K562 (cell line): ENCODE results near the gene CEP89. TPM values are rescaled to one million over a fixed set of nuclear protein-coding genes. Genes with fewer than 3 reads are reported as not detected.
A peak's percentile ranks its signal among the peaks of the same experiment; 100 is the strongest.

ENCODE experiments used
- BACH1 ChIP-seq: fragments of 200-800 bp; sonication (Bioruptor generic); IDR thresholded peaks from 2 replicates; pipeline ENCODE4 v1.6.1; 2016; ENCODE audit warnings: missing genetic modification characterization, missing compliant biosample characterization
- BDP1 ChIP-seq: IDR thresholded peaks from 3 replicates; pipeline ENCODE4 v1.6.1; 2011; ENCODE audit not compliant: insufficient read length, insufficient read depth
- BRF1 ChIP-seq: IDR thresholded peaks from 3 replicates; pipeline ENCODE4 v1.6.1; 2011; ENCODE audit warnings: borderline replicate concordance, mild to moderate bottlenecking; ENCODE audit not compliant: insufficient read length; ENCODE audit errors: extremely low read depth
- CCAR2 ChIP-seq: fragments of 200-400 bp; formaldehyde crosslinking; IDR thresholded peaks from 2 replicates; pipeline ENCODE4 v1.6.1; 2017; ENCODE audit warnings: mild to moderate bottlenecking, low read depth, low read length
- DPF2 ChIP-seq: fragments of 450-650 bp; IDR thresholded peaks from 2 replicates; pipeline ENCODE4 v1.6.1; 2016
- E4F1 ChIP-seq: fragments of 250-450 bp; sonication (Bioruptor Pico); IDR thresholded peaks from 2 replicates; pipeline ENCODE4 v1.5.0; 2021; ENCODE audit warnings: mild to moderate bottlenecking, borderline replicate concordance
- ELF4 ChIP-seq: fragments of 450-650 bp; formaldehyde crosslinking; IDR thresholded peaks from 2 replicates; pipeline ENCODE4 v1.4.0; 2022; ENCODE audit warnings: missing genetic modification characterization
- FUS ChIP-seq: fragments of 200-400 bp; formaldehyde crosslinking; optimal IDR thresholded peaks from 2 replicates; pipeline ENCODE3; 2017; ENCODE audit warnings: low read depth, low read length
- HDAC6 ChIP-seq: IDR thresholded peaks from 2 replicates; pipeline ENCODE4 v1.6.1; 2012; ENCODE audit warnings: low read depth, mild to moderate bottlenecking, control low read depth, inconsistent platforms, low read length, moderate library complexity
- HINFP ChIP-seq: fragments of 450-650 bp; conservative IDR thresholded peaks from 2 replicates; pipeline ENCODE4 v1.6.1; 2016; ENCODE audit warnings: missing genetic modification characterization, low read depth, mild to moderate bottlenecking, control low read depth, missing compliant biosample characterization
- HNRNPL ChIP-seq: fragments of 200-400 bp; formaldehyde crosslinking; IDR thresholded peaks from 2 replicates; pipeline ENCODE4 v1.6.1; 2017; ENCODE audit warnings: low read depth, mild to moderate bottlenecking, low read length
- MEIS2 ChIP-seq: fragments of 450-650 bp; IDR thresholded peaks from 2 replicates; pipeline ENCODE4 v1.6.1; 2014; ENCODE audit warnings: mild to moderate bottlenecking; ENCODE audit not compliant: partially characterized antibody
- NRF1 ChIP-seq, 2 experiments: fragments of 450-650 bp; IDR thresholded peaks in 1 of 2; conservative IDR thresholded peaks in 1 of 2; 2 replicates each; pipeline ENCODE4 v1.6.1; 2014; ENCODE audit warnings: mild to moderate bottlenecking in 2 of 2
- SAFB ChIP-seq: fragments of 200-400 bp; formaldehyde crosslinking; IDR thresholded peaks from 2 replicates; pipeline ENCODE4 v1.6.1; 2017; ENCODE audit warnings: low read depth, low read length, borderline replicate concordance
- SRF ChIP-seq, 2 experiments: fragments of 250-450, 450-650 bp in 1 of 2; sonication (Bioruptor Pico) in 1 of 2; sonication (generic) in 1 of 2; formaldehyde crosslinking; IDR thresholded peaks; 2 replicates each; pipeline versions ENCODE4 v1.5.0 to v1.5.1; 2020 to 2022; ENCODE audit warnings: mild to moderate bottlenecking in 1 of 2, missing genetic modification reagents in 1 of 2
- TAF9B ChIP-seq: fragments of 450-650 bp; IDR thresholded peaks from 2 replicates; pipeline ENCODE4 v1.6.1; 2018; ENCODE audit warnings: mild to moderate bottlenecking; ENCODE audit not compliant: partially characterized antibody
- TAL1 ChIP-seq: fragments of 450-650 bp; IDR thresholded peaks from 2 replicates; pipeline ENCODE4 v1.6.1; 2016; ENCODE audit warnings: mild to moderate bottlenecking
- TBP ChIP-seq: optimal IDR thresholded peaks from 2 replicates; pipeline ENCODE3; 2011; ENCODE audit warnings: low read depth, low read length, improper control_type of control experiment
- YY1 ChIP-seq, 3 experiments: IDR thresholded peaks; 2 replicates each; pipeline ENCODE4 v1.6.1; 2011; ENCODE audit warnings: low read length in 2 of 3, mild to moderate bottlenecking in 2 of 3, moderate library complexity in 2 of 3, borderline replicate concordance in 1 of 3, control low read depth in 1 of 3, low read depth in 1 of 3; ENCODE audit not compliant: insufficient read depth in 3 of 3, insufficient replicate concordance in 2 of 3, control insufficient read depth in 1 of 3, insufficient read length in 1 of 3; ENCODE audit errors: extremely low read depth in 1 of 3
- ZC3H11A ChIP-seq: IDR thresholded peaks from 2 replicates; pipeline ENCODE4 v1.6.1; 2012; ENCODE audit warnings: low read depth, low read length, improper control_type of control experiment
- ZNF212 ChIP-seq: fragments of 450-650 bp; formaldehyde crosslinking; IDR thresholded peaks from 2 replicates; pipeline ENCODE4 v1.4.0; 2020; ENCODE audit warnings: mild to moderate bottlenecking
- ZNF311 ChIP-seq: fragments of 250-450 bp; sonication (Bioruptor Pico); IDR thresholded peaks from 2 replicates; pipeline ENCODE4 v1.4.0; 2020; ENCODE audit warnings: mild to moderate bottlenecking, moderate library complexity
- polyA plus RNA-seq, 8 experiments: library from polyadenylated mRNA; depleted of rRNA in 4 of 8; stranded (reverse) in 5 of 8; unstranded in 3 of 8; fragments of >200 nt; fragmentation: Nextera tagmentation in 2 of 8; fragmentation: Illumina TruSeq in 1 of 8; extraction: Ambion mirVana in 2 of 8; extraction: Trizol in 1 of 8; gene quantifications; 2 replicates each; pipeline versions ENCODE4 v1.2.1 to v1.2.3, GENCODE V29; 2011 to 2014; ENCODE audit warnings: inconsistent platforms in 1 of 8, missing spikeins in 1 of 8
- total RNA-seq, 7 experiments: library from RNA; depleted of rRNA in 6 of 7; stranded (reverse); fragments of >200 nt in 6 of 7; fragmentation: Illumina TruSeq in 2 of 7; extraction: Trizol in 2 of 7; gene quantifications; 2 replicates each; pipeline versions ENCODE4 v1.2.1 to v1.2.3, GENCODE V29; 2011 to 2021; ENCODE audit warnings: low replicate concordance in 1 of 7
- TF ChIP-seq, protein P1 (sequence below): fragments of 450-650 bp; formaldehyde crosslinking; IDR thresholded peaks from 2 replicates; pipeline ENCODE4 v1.4.0; 2020; ENCODE audit warnings: mild to moderate bottlenecking
- TF ChIP-seq, protein P2 (sequence below): fragments of 250-450 bp; sonication (Bioruptor Pico); IDR thresholded peaks from 2 replicates; pipeline ENCODE4 v1.4.0; 2020; ENCODE audit warnings: mild to moderate bottlenecking

Gene CEP89
- total and polyA plus RNA-seq, 9 of the 15 experiments (the other 6 are each of a cell fraction or from before 2014, with no cell fraction given) = 5.5 to 15.0 (median 7.2) TPM

- TF ChIP-seq YY1 (IDR thresholded peaks at IDR 0.05; ENCODE audit: borderline replicate concordance in 1 of 3, control insufficient read depth in 1 of 3, extremely low read depth in 1 of 3, insufficient read depth in 3 of 3, insufficient read length in 1 of 3, insufficient replicate concordance in 2 of 3, low read depth in 1 of 3, low read length in 2 of 3) (no peak), HDAC6 (no peak), HINFP (tag) (no peak), SRF (CRISPR knock-in tag; IDR thresholded peaks at IDR 0.05) (no peak), ZNF311 (CRISPR knock-in tag) (no peak), ELF4 (CRISPR knock-in tag) (no peak), E4F1 (CRISPR knock-in tag) (no peak), BDP1 (no peak), TAL1 (peak; percentile 73), SAFB (no peak), BACH1 (tag) (no peak; the same call in 1 of the 2 replicates), TAF9B (no peak), ZNF212 (no peak), TBP (no peak), MEIS2 (peak; percentile 52), BRF1 (no peak), CCAR2 (no peak), NRF1 (conservative IDR thresholded peaks at IDR 0.05 in 1 of 2, IDR thresholded peaks at IDR 0.05 in 1 of 2) (peak; percentile 54; a peak in 2 of 4 replicates), ZC3H11A (no peak), FUS (no peak), HNRNPL (no peak), DPF2 (peak; percentile 66; the same call in 1 of the 2 replicates)
- TF ChIP-seq, protein P1, sequence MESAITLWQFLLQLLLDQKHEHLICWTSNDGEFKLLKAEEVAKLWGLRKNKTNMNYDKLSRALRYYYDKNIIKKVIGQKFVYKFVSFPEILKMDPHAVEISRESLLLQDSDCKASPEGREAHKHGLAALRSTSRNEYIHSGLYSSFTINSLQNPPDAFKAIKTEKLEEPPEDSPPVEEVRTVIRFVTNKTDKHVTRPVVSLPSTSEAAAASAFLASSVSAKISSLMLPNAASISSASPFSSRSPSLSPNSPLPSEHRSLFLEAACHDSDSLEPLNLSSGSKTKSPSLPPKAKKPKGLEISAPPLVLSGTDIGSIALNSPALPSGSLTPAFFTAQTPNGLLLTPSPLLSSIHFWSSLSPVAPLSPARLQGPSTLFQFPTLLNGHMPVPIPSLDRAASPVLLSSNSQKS = no peak
- TF ChIP-seq, protein P2, sequence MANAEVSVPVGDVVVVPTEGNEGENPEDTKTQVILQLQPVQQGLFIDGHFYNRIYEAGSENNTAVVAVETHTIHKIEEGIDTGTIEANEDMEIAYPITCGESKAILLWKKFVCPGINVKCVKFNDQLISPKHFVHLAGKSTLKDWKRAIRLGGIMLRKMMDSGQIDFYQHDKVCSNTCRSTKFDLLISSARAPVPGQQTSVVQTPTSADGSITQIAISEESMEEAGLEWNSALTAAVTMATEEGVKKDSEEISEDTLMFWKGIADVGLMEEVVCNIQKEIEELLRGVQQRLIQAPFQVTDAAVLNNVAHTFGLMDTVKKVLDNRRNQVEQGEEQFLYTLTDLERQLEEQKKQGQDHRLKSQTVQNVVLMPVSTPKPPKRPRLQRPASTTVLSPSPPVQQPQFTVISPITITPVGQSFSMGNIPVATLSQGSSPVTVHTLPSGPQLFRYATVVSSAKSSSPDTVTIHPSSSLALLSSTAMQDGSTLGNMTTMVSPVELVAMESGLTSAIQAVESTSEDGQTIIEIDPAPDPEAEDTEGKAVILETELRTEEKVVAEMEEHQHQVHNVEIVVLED (CRISPR knock-in tag) = no peak
Observed at GRCh38 chr19:32909257-32909656, 62.5 kb downstream of the CEP89 start (continued).
